H9 (cell line): ENCODE measurements around the gene ACOT6. TPM values are rescaled to one million over a fixed set of nuclear protein-coding genes. Genes with fewer than 3 reads are reported as not detected.

Source experiments
- DNase-seq: peaks from one replicate; pipeline ENCODE4 v3.0.0-alpha.2; 2017
- H2AFZ ChIP-seq: one replicate; pipeline ENCODE4 v1.6.1; 2013; ENCODE audit warnings: mild to moderate bottlenecking, low read length, control low read depth, moderate library complexity
- H2AK5ac ChIP-seq: 2 replicates; pipeline ENCODE4 v1.6.1; 2013; ENCODE audit warnings: low read length, control low read depth, mixed read lengths; ENCODE audit not compliant: insufficient read length
- H2BK120ac ChIP-seq: one replicate; pipeline ENCODE4 v1.6.1; 2013; ENCODE audit warnings: low read depth, mild to moderate bottlenecking, low read length, control low read depth, inconsistent platforms; ENCODE audit not compliant: poor library complexity, severe bottlenecking
- H2BK12ac ChIP-seq: 2 replicates; pipeline ENCODE4 v1.6.1; 2013; ENCODE audit warnings: low read length, control low read depth, mixed read lengths, low read depth; ENCODE audit not compliant: insufficient read length
- H2BK15ac ChIP-seq: 2 replicates; pipeline ENCODE4 v1.6.1; 2013; ENCODE audit warnings: low read depth, low read length, control low read depth
- H2BK20ac ChIP-seq: one replicate; pipeline ENCODE4 v1.6.1; 2013; ENCODE audit warnings: low read depth, mild to moderate bottlenecking, low read length, control low read depth, inconsistent platforms; ENCODE audit not compliant: poor library complexity, severe bottlenecking
- H2BK5ac ChIP-seq: 2 replicates; pipeline ENCODE4 v1.6.1; 2013; ENCODE audit warnings: low read length, control low read depth, mixed read lengths; ENCODE audit not compliant: insufficient read length
- H3K14ac ChIP-seq: 2 replicates; pipeline ENCODE4 v1.6.1; 2013; ENCODE audit warnings: low read length, control low read depth; ENCODE audit not compliant: insufficient read depth
- H3K18ac ChIP-seq: 2 replicates; pipeline ENCODE4 v1.6.1; 2013; ENCODE audit warnings: low read depth, mild to moderate bottlenecking, mixed read lengths, low read length, control low read depth; ENCODE audit not compliant: insufficient read length
- H3K23ac ChIP-seq: 2 replicates; pipeline ENCODE4 v1.6.1; 2013; ENCODE audit warnings: low read length, control low read depth, mixed read lengths, low read depth; ENCODE audit not compliant: insufficient read length
- H3K23me2 ChIP-seq: 2 replicates; pipeline ENCODE4 v1.6.1; 2013; ENCODE audit warnings: low read depth, mild to moderate bottlenecking, mixed read lengths, low read length, control low read depth; ENCODE audit not compliant: insufficient read length, poor library complexity, severe bottlenecking
- H3K27ac ChIP-seq: 2 replicates; pipeline ENCODE4 v1.5.1; 2013; ENCODE audit warnings: low read length, control low read depth, mixed read lengths, low read depth; ENCODE audit not compliant: insufficient read length
- H3K27me3 ChIP-seq: 2 replicates; pipeline ENCODE4 v1.6.1; 2013; ENCODE audit warnings: low read length, control low read depth, inconsistent platforms; ENCODE audit not compliant: insufficient read depth
- H3K4ac ChIP-seq: 2 replicates; pipeline ENCODE4 v1.6.1; 2013; ENCODE audit warnings: low read depth, mild to moderate bottlenecking, control low read depth, inconsistent platforms, low read length, moderate library complexity
- H3K4me1 ChIP-seq: 2 replicates; pipeline ENCODE4 v1.6.1; 2013; ENCODE audit warnings: low read length, control low read depth, inconsistent platforms; ENCODE audit not compliant: insufficient read depth
- H3K4me2 ChIP-seq: 2 replicates; pipeline ENCODE4 v1.6.1; 2013; ENCODE audit warnings: low read length, control low read depth, mixed read lengths; ENCODE audit not compliant: insufficient read length, insufficient read depth
- H3K56ac ChIP-seq: 2 replicates; pipeline ENCODE4 v1.6.1; 2013; ENCODE audit warnings: low read depth, mild to moderate bottlenecking, mixed read lengths, low read length, control low read depth; ENCODE audit not compliant: insufficient read length
- H3K79me1 ChIP-seq: 2 replicates; pipeline ENCODE4 v1.6.1; 2013; ENCODE audit warnings: low read depth, mild to moderate bottlenecking, moderate library complexity, low read length, control low read depth, inconsistent platforms; ENCODE audit not compliant: insufficient read depth, poor library complexity, severe bottlenecking
- H3K79me2 ChIP-seq: 2 replicates; pipeline ENCODE4 v1.6.1; 2013; ENCODE audit warnings: low read length, control low read depth, inconsistent platforms; ENCODE audit not compliant: insufficient read depth
- H3K9ac ChIP-seq: 2 replicates; pipeline ENCODE4 v1.6.1; 2013; ENCODE audit warnings: low read length, control low read depth, mixed read lengths; ENCODE audit not compliant: insufficient read length; ENCODE audit errors: extremely low read depth
- H3K9me3 ChIP-seq: one replicate; pipeline ENCODE4 v1.6.1; 2013; ENCODE audit warnings: low read depth, low read length, inconsistent platforms; ENCODE audit not compliant: control insufficient read depth
- H3T11ph ChIP-seq: one replicate; pipeline ENCODE4 v1.6.1; 2013; ENCODE audit warnings: mild to moderate bottlenecking, low read length, control low read depth, inconsistent platforms
- H4K20me1 ChIP-seq: one replicate; pipeline ENCODE4 v1.6.1; 2013; ENCODE audit not compliant: control insufficient read depth, insufficient read length, insufficient read depth
- H4K5ac ChIP-seq: 2 replicates; pipeline ENCODE4 v1.6.1; 2013; ENCODE audit warnings: low read depth, mild to moderate bottlenecking, mixed read lengths, low read length, control low read depth; ENCODE audit not compliant: insufficient read length
- H4K8ac ChIP-seq: replicated peaks from 2 replicates; pipeline ENCODE4 v1.6.1; 2013; ENCODE audit warnings: low read length, control low read depth, mixed read lengths, low read depth; ENCODE audit not compliant: insufficient read length
- H4K91ac ChIP-seq: 2 replicates; pipeline ENCODE4 v1.6.1; 2013; ENCODE audit warnings: low read depth, mild to moderate bottlenecking, moderate library complexity, mixed read lengths, low read length, control low read depth; ENCODE audit not compliant: insufficient read length
- H3K27ac Mint-ChIP-seq, 3 experiments: 2 replicates in 2 of 3; 3 replicates in 1 of 3; pipeline ENCODE4 v1.8.0; 2020 to 2021; ENCODE audit warnings: mixed read lengths in 3 of 3, mild to moderate bottlenecking in 1 of 3, moderate library complexity in 1 of 3
- H3K27me3 Mint-ChIP-seq: 2 replicates; pipeline ENCODE4 v1.8.0; 2021; ENCODE audit warnings: low read depth, mild to moderate bottlenecking, moderate library complexity, mixed read lengths
- H3K36me3 Mint-ChIP-seq, 3 experiments: 2 replicates in 2 of 3; 3 replicates in 1 of 3; pipeline ENCODE4 v1.8.0; 2020 to 2021; ENCODE audit warnings: low read depth in 3 of 3, mixed read lengths in 3 of 3; ENCODE audit not compliant: insufficient read depth in 1 of 3
- H3K4me1 Mint-ChIP-seq, 2 experiments: 2 replicates each; pipeline ENCODE4 v1.8.0; 2020; ENCODE audit warnings: mixed read lengths in 2 of 2
- H3K4me3 Mint-ChIP-seq, 2 experiments: 2 replicates in 1 of 2; 3 replicates in 1 of 2; pipeline ENCODE4 v1.8.0; 2020 to 2021; ENCODE audit warnings: mild to moderate bottlenecking in 2 of 2, mixed read lengths in 2 of 2, moderate library complexity in 1 of 2
- H3K9me3 Mint-ChIP-seq, 2 experiments: 2 replicates in 1 of 2; 3 replicates in 1 of 2; pipeline ENCODE4 v1.8.0; 2020; ENCODE audit warnings: mild to moderate bottlenecking in 2 of 2, mixed read lengths in 2 of 2, moderate library complexity in 1 of 2
- CTCF ChIP-seq: fragments of 200-600 bp; sonication (generic); conservative IDR thresholded peaks from 3 replicates; pipeline ENCODE4 v1.8.0; 2021; ENCODE audit warnings: antibody characterized with exemption, mild to moderate bottlenecking
- WGBS: extraction: QIAGEN DNeasy Blood & Tissue Kit; methylation state at CpG from one replicate; pipeline ENCODE4 v1.1.7; 2013; ENCODE audit warnings: missing lambda C conversion rate, low lambda C conversion rate, mixed read lengths; ENCODE audit not compliant: insufficient read length; ENCODE audit errors: extremely low coverage; 5-methylcytosine and 5-hydroxymethylcytosine counted together
- total RNA-seq: library from RNA; stranded (reverse); gene quantifications from 2 replicates; pipeline ENCODE4 v1.2.1, GENCODE V29; 2021

ACOT6 gene
- total RNA-seq, 1 experiment from 2014 or later = not detected

GRCh38 chr14:73644531-73645247 lies 32.4 kb downstream of the ACOT6 start, which contains the start of gene DNAL1:
Gene DNAL1, plus strand, starts transcription at chr14:73644986. Its CDS starts 54 bp downstream, at chr14:73645040.
- Histone ChIP-seq H3K79me1 (no peaks in the 10 kb centered on the region), H3K18ac (peak within 1 kb of the TSS; percentile 81), H3T11ph (no peak within 1 kb of the TSS), H4K8ac (no peak within 1 kb of the TSS), H3K14ac (peak within 1 kb of the TSS; percentile 82; the same call in 1 of the 2 replicates), H3K23ac (no peak within 1 kb of the TSS), H3K56ac (no peak within 1 kb of the TSS), H3K4me1 (no peaks in the 10 kb centered on the region), H2BK5ac (no peak within 1 kb of the TSS), H2BK12ac (no peak within 1 kb of the TSS), H2BK15ac (no peak within 1 kb of the TSS), H3K27me3 (no peaks in the 10 kb centered on the region), H3K27ac (peak within 1 kb of the TSS; percentile 49), H3K9ac (peak within 1 kb of the TSS; percentile 11), H4K91ac (no peak within 1 kb of the TSS), H2AK5ac (no peak within 1 kb of the TSS), H3K4me2 (peak within 1 kb of the TSS; percentile 62), H3K4ac (no peak within 1 kb of the TSS), H3K79me2 (0 out of 2 replicates have a peak, but pooled peaks cover 2% of the 10 kb centered on the region), H2BK20ac (no peak within 1 kb of the TSS), H2AFZ (peak within 1 kb of the TSS; percentile 67), H2BK120ac (no peak within 1 kb of the TSS), H3K23me2 (peaks cover 11% of the 10 kb centered on the region), H4K20me1 (no peaks in the 10 kb centered on the region), H3K9me3 (no peaks in the 10 kb centered on the region), H4K5ac (no peak within 1 kb of the TSS)
- no peaks in the 10 kb centered on the region for H3K27me3 Mint-ChIP-seq
- H3K4me1 Mint-ChIP-seq = peaks cover 15 to 18% of the 10 kb centered on the region in 2 experiments
- peak; percentile 95 for DNase-seq
- peak within 1 kb of the TSS; percentile 96 to 99 (median 98) for H3K27ac Mint-ChIP-seq
- peaks cover 0 to 4% of the 10 kb centered on the region in 2 experiments; a peak in 1 of 5 replicates for H3K9me3 Mint-ChIP-seq
- WGBS = no CpG with 5 or more reads among the region's 43 CpGs
- TF ChIP-seq CTCF = no peak
- H3K36me3 Mint-ChIP-seq = no peaks in the 10 kb centered on the region
- H3K4me3 Mint-ChIP-seq = peak within 1 kb of the TSS; percentile 94
